ENCODE data around the gene FDCSP. TPM values are rescaled to one million over a fixed set of nuclear protein-coding genes. Genes with fewer than 3 reads are reported as not detected.
"Not testable (repeated sequence)": the region's sequence is repeated elsewhere in the genome, so short reads cannot be mapped to it uniquely, and the experiment has no call there.

FDCSP gene
- total and polyA plus RNA-seq, 4 donors, result not detected

DNA sequence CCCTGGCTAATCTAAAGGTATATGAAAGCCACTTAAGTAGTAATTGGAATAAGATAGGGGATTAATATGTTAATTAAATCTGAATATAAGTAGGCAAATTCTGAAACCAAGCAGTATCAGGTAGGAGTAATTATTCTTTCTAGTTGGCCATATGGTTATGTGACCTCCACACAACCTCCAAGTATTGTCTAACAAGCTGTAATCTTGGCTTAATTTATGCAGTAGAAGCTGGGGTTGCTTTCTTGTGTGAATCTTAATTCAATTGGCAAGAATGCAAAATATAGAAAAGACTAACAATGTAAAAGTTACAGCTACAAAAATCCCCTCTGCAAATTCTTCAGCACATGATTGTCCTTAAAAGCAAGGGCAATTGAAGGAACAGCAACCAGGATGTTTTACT lies 9.8 kb upstream of the FDCSP start:
- DNase-seq; H3K27me3 ChIP-seq (ENCODE audit: control insufficient read depth in 1 of 2, insufficient read depth in 2 of 2, low read length in 1 of 2); H3K4me3 ChIP-seq (ENCODE audit: low read length in 2 of 2); H3K27ac ChIP-seq (ENCODE audit: low read depth in 1 of 2, low read length in 2 of 2); H3K4me1 ChIP-seq (ENCODE audit: control insufficient read depth in 1 of 2, insufficient read depth in 2 of 2, low read length in 2 of 2); intact Hi-C loops (cut with DNase I); H3K36me3 ChIP-seq (ENCODE audit: control insufficient read depth in 1 of 2, insufficient read depth in 2 of 2, low read length in 1 of 2); ATAC-seq (ENCODE audit: low FRiP score); H3K9me3 ChIP-seq (ENCODE audit: control insufficient read depth, low read length): not testable (repeated sequence)

DNA sequence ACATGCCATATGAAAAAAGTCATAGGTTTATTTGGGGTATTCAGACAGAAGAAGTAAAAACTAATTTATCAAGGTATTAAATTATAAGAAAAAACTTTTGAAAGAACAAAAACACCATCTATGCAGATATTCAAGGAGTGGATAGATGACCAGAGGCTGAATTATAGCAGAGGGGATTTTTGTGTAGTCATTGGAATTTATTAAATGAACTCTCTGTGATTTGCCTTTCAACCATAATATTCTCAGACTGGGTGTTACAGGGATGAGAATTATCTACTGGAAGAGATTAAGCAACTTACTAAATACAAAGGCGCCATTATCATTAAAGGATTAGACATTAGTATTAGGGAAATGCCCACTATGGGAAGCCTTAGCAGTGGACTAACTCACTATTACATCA lies 9.4 kb upstream of the FDCSP start:
- H3K4me1 ChIP-seq (ENCODE audit: control insufficient read depth in 1 of 2, insufficient read depth in 2 of 2, low read length in 2 of 2); DNase-seq; H3K27ac ChIP-seq (ENCODE audit: low read depth in 1 of 2, low read length in 2 of 2); H3K9me3 ChIP-seq (ENCODE audit: control insufficient read depth, low read length); intact Hi-C loops (cut with DNase I); ATAC-seq (ENCODE audit: low FRiP score); H3K36me3 ChIP-seq (ENCODE audit: control insufficient read depth in 1 of 2, insufficient read depth in 2 of 2, low read length in 1 of 2); H3K27me3 ChIP-seq (ENCODE audit: control insufficient read depth in 1 of 2, insufficient read depth in 2 of 2, low read length in 1 of 2); H3K4me3 ChIP-seq (ENCODE audit: low read length in 2 of 2): not testable (repeated sequence)
- WGBS, 2 donors, result 94 to 97% methylated on average over 1 of the region's 1 CpG

DNA sequence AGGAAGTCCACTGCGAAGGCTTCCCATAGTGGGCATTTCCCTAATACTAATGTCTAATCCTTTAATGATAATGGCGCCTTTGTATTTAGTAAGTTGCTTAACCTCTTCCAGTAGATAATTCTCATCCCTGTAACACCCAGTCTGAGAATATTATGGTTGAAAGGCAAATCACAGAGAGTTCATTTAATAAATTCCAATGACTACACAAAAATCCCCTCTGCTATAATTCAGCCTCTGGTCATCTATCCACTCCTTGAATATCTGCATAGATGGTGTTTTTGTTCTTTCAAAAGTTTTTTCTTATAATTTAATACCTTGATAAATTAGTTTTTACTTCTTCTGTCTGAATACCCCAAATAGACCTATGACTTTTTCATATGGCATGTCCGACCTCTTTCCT lies 4.5 kb upstream of the FDCSP start:
- H3K9me3 ChIP-seq (ENCODE audit: control insufficient read depth, low read length); ATAC-seq (ENCODE audit: low FRiP score); H3K4me1 ChIP-seq (ENCODE audit: control insufficient read depth in 1 of 2, insufficient read depth in 2 of 2, low read length in 2 of 2); H3K27ac ChIP-seq (ENCODE audit: low read depth in 1 of 2, low read length in 2 of 2); DNase-seq; H3K27me3 ChIP-seq (ENCODE audit: control insufficient read depth in 1 of 2, insufficient read depth in 2 of 2, low read length in 1 of 2); intact Hi-C loops (cut with DNase I); H3K4me3 ChIP-seq (ENCODE audit: low read length in 2 of 2); H3K36me3 ChIP-seq (ENCODE audit: control insufficient read depth in 1 of 2, insufficient read depth in 2 of 2, low read length in 1 of 2): not testable (repeated sequence)
- 93 to 96% methylated on average over 3 of the region's 3 CpGs for WGBS, 2 donors

DNA sequence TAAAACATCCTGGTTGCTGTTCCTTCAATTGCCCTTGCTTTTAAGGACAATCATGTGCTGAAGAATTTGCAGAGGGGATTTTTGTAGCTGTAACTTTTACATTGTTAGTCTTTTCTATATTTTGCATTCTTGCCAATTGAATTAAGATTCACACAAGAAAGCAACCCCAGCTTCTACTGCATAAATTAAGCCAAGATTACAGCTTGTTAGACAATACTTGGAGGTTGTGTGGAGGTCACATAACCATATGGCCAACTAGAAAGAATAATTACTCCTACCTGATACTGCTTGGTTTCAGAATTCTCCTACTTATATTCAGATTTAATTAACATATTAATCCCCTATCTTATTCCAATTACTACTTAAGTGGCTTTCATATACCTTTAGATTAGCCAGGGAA lies 4.1 kb upstream of the FDCSP start:
- H3K4me1 ChIP-seq (ENCODE audit: control insufficient read depth in 1 of 2, insufficient read depth in 2 of 2, low read length in 2 of 2); DNase-seq; H3K4me3 ChIP-seq (ENCODE audit: low read length in 2 of 2); intact Hi-C loops (cut with DNase I); H3K27me3 ChIP-seq (ENCODE audit: control insufficient read depth in 1 of 2, insufficient read depth in 2 of 2, low read length in 1 of 2); H3K9me3 ChIP-seq (ENCODE audit: control insufficient read depth, low read length); H3K36me3 ChIP-seq (ENCODE audit: control insufficient read depth in 1 of 2, insufficient read depth in 2 of 2, low read length in 1 of 2); ATAC-seq (ENCODE audit: low FRiP score); H3K27ac ChIP-seq (ENCODE audit: low read depth in 1 of 2, low read length in 2 of 2): not testable (repeated sequence)

DNA sequence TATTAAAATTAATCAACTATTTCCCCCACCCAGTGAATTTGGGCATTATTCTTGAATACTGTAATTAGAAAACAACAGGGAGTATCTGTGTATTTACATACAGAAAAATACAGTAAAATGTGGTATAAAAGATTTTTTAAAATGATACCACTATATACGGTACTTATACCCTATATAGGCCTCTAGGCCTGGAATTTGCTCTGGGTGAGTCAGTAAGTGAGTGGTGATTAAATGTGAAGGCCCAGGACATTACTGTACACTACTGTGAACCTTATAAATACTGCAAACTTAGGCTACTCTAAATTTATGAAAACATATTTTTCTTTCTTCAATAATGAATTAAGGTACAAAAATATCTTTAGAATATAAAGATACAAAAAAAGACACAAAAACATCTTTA lies 10.2 kb downstream of the FDCSP start:
- Histone ChIP-seq H3K9me3 (ENCODE audit: control insufficient read depth, low read length) (no peaks in the 10 kb centered on the region), H3K4me1 (ENCODE audit: control insufficient read depth in 1 of 2, insufficient read depth in 2 of 2, low read length in 2 of 2) (peaks cover 2 to 7% of the 10 kb centered on the region in 2 donors), H3K27ac (ENCODE audit: low read depth in 1 of 2, low read length in 2 of 2) (no peak overlapping the region), H3K36me3 (ENCODE audit: control insufficient read depth in 1 of 2, insufficient read depth in 2 of 2, low read length in 1 of 2) (no peaks in the 10 kb centered on the region), H3K27me3 (ENCODE audit: control insufficient read depth in 1 of 2, insufficient read depth in 2 of 2, low read length in 1 of 2) (no peaks in the 10 kb centered on the region), H3K4me3 (ENCODE audit: low read length in 2 of 2) (no peak overlapping the region)
- ATAC-seq (ENCODE audit: low FRiP score) (no peak), DNase-seq (no peak)
- intact Hi-C loops (cut with DNase I), result no loop called here
- WGBS, 2 donors, result 29 to 98% methylated on average over 1 of the region's 1 CpG

DNA sequence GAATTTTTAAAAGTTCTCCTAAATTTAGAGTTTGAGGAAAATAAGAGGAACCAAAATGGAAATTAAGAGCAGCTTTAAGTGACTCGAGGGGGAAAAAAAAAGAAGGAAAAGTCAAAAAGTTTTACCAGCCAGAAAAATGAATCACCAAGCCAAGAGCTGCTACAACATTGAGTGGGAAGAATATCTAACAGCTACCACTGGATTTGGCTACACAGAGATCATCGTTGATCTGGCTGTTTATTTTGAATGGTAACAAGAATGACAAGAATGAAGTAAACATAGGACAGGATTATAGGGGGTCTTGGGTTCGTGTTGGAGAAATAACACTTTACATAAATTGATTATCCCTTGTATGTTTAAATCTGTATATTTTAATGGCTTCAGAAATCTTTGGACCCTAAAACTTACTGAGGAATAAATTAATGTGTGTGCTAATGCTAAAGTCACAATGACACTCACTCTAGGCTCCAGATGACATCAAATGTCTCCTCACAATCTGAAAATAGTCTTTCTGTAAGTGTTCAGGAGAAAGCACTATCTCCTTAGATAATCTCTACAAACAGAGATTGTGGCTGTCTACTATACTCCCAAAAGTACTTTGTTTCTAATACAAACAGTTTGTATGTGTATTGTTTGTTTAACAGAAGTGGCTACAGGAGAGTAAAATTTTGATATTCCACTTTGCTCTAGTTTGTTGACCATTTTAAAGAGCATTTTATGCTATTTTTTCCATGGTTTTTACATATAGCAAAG lies 13.4 kb downstream of the FDCSP start:
- no peak for DNase-seq
- Histone ChIP-seq H3K9me3 (ENCODE audit: control insufficient read depth, low read length) (no peaks in the 10 kb centered on the region), H3K4me1 (ENCODE audit: control insufficient read depth in 1 of 2, insufficient read depth in 2 of 2, low read length in 2 of 2) (peaks cover 2 to 7% of the 10 kb centered on the region in 2 donors), H3K36me3 (ENCODE audit: control insufficient read depth in 1 of 2, insufficient read depth in 2 of 2, low read length in 1 of 2) (no peaks in the 10 kb centered on the region), H3K27ac (ENCODE audit: low read depth in 1 of 2, low read length in 2 of 2) (no peak overlapping the region), H3K27me3 (ENCODE audit: control insufficient read depth in 1 of 2, insufficient read depth in 2 of 2, low read length in 1 of 2) (no peaks in the 10 kb centered on the region), H3K4me3 (ENCODE audit: low read length in 2 of 2) (no peak overlapping the region)
- no peak for ATAC-seq (ENCODE audit: low FRiP score)
- 7 to 12% methylated on average over 3 of the region's 3 CpGs for WGBS, 2 donors
- intact Hi-C loops (cut with DNase I), result no loop called here

DNA sequence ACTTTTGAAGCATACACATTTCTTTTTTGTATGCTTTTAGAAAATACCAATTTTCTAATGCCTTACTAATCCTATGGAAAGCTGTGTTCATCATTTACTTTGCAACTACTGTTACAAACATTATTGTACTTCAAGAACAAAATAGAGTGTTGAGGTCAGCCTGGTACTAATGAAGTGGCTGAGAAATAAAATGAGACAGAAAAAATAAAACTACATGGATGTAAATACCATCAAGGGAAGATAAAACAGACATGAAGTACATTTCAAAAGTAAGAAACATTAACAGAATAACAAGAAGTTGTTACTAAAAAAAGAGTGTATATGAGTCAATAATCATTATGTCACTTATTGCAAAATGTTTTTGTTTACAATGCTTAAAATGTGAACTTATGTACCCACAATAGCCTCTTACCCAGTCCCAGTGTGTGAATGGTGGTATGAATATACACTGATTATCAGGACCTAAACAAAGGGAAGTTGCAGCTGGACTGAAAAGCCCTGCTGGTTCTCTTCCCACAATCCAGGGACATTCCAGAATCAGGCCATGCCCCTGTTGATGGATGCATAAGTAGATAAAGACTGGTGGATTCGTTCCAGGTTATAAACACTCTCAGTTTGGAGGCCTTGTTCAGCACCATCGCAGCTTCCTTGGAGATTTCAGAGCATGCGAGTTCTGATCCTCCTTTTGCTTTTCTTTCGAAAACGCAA lies 14.1 kb downstream of the FDCSP start:
- ATAC-seq (ENCODE audit: low FRiP score) (no peak), DNase-seq (no peak)
- peaks cover 2 to 7% of the 10 kb centered on the region in 2 donors for H3K4me1 ChIP-seq (ENCODE audit: control insufficient read depth in 1 of 2, insufficient read depth in 2 of 2, low read length in 2 of 2)
- WGBS, 2 donors, result 37 to 50% methylated on average over 5 of the region's 5 CpGs
- no peak overlapping the region for H3K27ac ChIP-seq (ENCODE audit: low read depth in 1 of 2, low read length in 2 of 2)
- intact Hi-C loops (cut with DNase I), result no loop called here
- H3K36me3 ChIP-seq (ENCODE audit: control insufficient read depth in 1 of 2, insufficient read depth in 2 of 2, low read length in 1 of 2), result no peaks in the 10 kb centered on the region
- no peak overlapping the region for H3K4me3 ChIP-seq (ENCODE audit: low read length in 2 of 2)
- H3K27me3 ChIP-seq (ENCODE audit: control insufficient read depth in 1 of 2, insufficient read depth in 2 of 2, low read length in 1 of 2), result no peaks in the 10 kb centered on the region
- H3K9me3 ChIP-seq (ENCODE audit: control insufficient read depth, low read length), result no peaks in the 10 kb centered on the region

DNA sequence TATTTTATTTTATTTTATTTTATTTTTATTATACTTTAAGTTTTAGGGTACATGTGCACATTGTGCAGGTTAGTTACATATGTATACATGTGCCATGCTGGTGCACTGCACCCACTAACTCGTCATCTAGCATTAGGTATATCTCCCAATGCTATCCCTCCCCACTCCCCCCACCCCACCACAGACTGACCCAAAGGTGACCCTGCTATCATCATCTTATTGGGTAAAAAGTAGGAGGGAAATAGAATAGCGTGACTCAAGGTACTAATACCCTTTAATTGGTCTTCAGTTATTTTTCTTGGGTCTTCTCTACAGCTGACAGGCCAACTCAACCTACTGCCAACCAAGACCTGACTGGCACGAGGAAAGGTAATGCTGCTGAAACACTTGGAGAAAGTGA lies 16.4 kb downstream of the FDCSP start, which contains the start of gene CSN3:
Gene CSN3, plus strand, starts transcription at position 301 of the 400 bp plus-strand sequence. CDS start 2,223 bp downstream, outside the sequence.
- H3K9me3 ChIP-seq (ENCODE audit: control insufficient read depth, low read length); H3K27me3 ChIP-seq (ENCODE audit: control insufficient read depth in 1 of 2, insufficient read depth in 2 of 2, low read length in 1 of 2); H3K36me3 ChIP-seq (ENCODE audit: control insufficient read depth in 1 of 2, insufficient read depth in 2 of 2, low read length in 1 of 2); H3K4me1 ChIP-seq (ENCODE audit: control insufficient read depth in 1 of 2, insufficient read depth in 2 of 2, low read length in 2 of 2); ATAC-seq (ENCODE audit: low FRiP score); intact Hi-C loops (cut with DNase I); H3K27ac ChIP-seq (ENCODE audit: low read depth in 1 of 2, low read length in 2 of 2); DNase-seq; H3K4me3 ChIP-seq (ENCODE audit: low read length in 2 of 2): not testable (repeated sequence)
- 34 to 64% methylated on average over 2 to 3 of the region's 3 CpGs for WGBS, 2 donors

DNA sequence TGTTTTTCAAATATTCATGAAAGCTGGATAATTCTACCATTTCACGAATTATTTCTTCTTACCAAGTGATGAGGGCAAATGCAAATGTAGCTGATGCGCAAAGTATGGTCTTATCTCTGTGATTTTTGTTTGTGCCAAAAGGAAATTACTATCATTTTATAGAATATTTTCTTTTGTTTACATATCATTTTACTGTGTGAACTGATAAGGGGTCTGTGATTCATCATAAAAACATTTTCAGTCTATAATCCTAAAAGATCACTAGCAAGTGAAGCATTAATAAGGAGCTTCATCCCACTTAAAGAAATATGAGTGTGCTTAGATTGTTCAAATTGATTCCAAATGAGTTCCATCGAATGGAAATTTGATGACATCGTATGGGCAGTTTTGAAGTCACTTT lies 17.2 kb downstream of the FDCSP start:
- Histone ChIP-seq H3K4me1 (ENCODE audit: control insufficient read depth in 1 of 2, insufficient read depth in 2 of 2, low read length in 2 of 2) (peaks cover 0 to 3% of the 10 kb centered on the region in 2 donors), H3K27me3 (ENCODE audit: control insufficient read depth in 1 of 2, insufficient read depth in 2 of 2, low read length in 1 of 2) (no peaks in the 10 kb centered on the region), H3K4me3 (ENCODE audit: low read length in 2 of 2) (no peak overlapping the region), H3K27ac (ENCODE audit: low read depth in 1 of 2, low read length in 2 of 2) (no peak overlapping the region), H3K9me3 (ENCODE audit: control insufficient read depth, low read length) (no peaks in the 10 kb centered on the region), H3K36me3 (ENCODE audit: control insufficient read depth in 1 of 2, insufficient read depth in 2 of 2, low read length in 1 of 2) (no peaks in the 10 kb centered on the region)
- DNase-seq, result no peak
- ATAC-seq (ENCODE audit: low FRiP score), result no peak
- 76 to 91% methylated on average over 4 of the region's 4 CpGs for WGBS, 2 donors
- intact Hi-C loops (cut with DNase I), result no loop called here

Data from aorta (tissue), 5 donors.